T-helper 1 cell treated with Interleukin-12 subunit alpha and Interleukin-12 subunit beta and Interleukin-4 antibody, amounts not matched to agents 30 ng/mL and 1 ng/mL, for 36 hours (primary cell): ENCODE data around the gene MEFV. TPM values are rescaled to one million over a fixed set of nuclear protein-coding genes. Genes with fewer than 3 reads are reported as not detected.
"Not testable (repeated sequence)": the region's sequence is repeated elsewhere in the genome, so short reads cannot be mapped to it uniquely, and the experiment has no call there.

Source experiments
- intact Hi-C: fragments of 100-400 bp; cut with micrococcal nuclease; formaldehyde crosslinking; loops from one replicate; pipeline ENCODE4 v1.15.1; 2024
- total RNA-seq: library from RNA; stranded (reverse); gene quantifications from 2 replicates; pipeline ENCODE4 v1.2.3, GENCODE V29; 2022

The MEFV gene
- total RNA-seq, 1 donor from 2014 or later: not detected

- intact Hi-C loops: not testable (repeated sequence)
These were observed 14.8 kb upstream of the MEFV start for GRCh38 chr16:3271281-3271680.

DNA sequence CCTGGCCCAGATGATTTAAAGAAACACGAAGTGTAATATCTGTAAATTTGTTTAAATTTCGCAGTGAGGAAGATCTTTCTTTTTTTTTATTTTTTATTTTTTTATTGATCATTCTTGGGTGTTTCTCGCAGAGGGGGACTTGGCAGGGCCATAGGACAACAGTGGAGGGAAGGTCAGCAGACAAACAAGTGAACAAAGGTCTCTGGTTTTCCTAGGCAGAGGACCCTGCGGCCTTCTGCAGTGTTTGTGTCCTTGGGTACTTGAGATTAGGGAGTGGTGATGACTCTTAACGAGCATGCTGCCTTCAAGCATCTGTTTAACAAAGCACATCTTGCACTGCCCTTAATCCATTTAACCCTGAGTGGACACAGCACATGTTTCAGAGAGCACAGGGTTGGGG is 14.3 kb upstream of the MEFV start:
- intact Hi-C loops: not testable (repeated sequence)

- intact Hi-C loops: no loop called here
These were observed 11.9 kb upstream of the MEFV start for GRCh38 chr16:3268294-3268693.

- intact Hi-C loops: no loop called here
These were observed 10.6 kb upstream of the MEFV start for GRCh38 chr16:3266873-3267537.

DNA sequence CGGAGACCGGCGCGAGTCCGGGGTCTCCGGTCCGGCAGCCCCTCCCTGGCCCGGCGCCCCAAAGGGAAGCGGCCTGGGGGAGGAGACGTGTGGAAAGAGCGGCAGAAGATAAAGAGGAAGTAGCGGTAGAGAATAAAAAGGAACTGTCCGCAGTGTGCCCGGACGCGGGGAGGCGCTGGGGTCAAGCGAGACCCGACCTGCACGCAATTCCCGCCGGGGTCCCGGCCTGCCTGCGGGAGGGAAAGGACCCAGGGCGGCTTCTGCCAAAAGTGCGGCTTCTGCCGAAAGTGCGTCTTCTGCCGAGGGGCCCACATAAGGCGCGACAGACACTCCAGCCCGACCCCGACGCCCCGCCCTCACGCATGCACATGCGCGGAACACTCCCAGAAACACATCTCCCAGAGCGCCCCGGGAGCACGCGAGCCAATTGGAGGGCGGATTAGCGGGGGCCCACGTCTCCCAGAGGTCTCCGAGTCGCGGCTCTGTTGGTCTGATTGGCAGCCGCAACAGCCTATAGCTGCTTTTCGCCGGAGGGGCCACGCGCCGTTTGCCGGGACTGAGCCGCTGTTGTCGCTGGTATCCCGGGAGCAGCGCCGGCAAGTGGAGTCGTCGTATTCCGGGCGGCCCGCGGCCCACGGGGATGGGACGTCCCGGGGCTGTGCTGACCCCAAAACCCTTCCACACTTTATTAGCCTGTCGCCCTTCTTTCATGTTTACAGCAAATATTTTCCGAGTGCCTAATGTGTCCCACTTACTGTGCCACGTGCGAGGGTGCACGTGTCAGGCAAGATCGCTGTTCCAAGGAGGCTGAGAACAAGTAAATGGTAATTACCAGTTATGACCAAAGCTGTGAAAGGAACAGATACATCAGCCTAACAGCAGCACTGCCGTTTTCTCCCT is 8.0 kb upstream of the MEFV start:
- intact Hi-C loops: loop anchor here (1.0 to 5.0 kb wide), 9 partner anchors 18 to 242 kb away; partner anchors contain the start of genes HCFC1R1, NAA60, OR1F1 and THOC6

GRCh38 chr16:3262517-3262916 is 6.1 kb upstream of the MEFV start:
- intact Hi-C loops: loop anchor here (5.0 kb wide), 3 partner anchors 75 to 240 kb away; partner anchors contain the start of genes HCFC1R1, NAA60, OR1F1 and THOC6

DNA sequence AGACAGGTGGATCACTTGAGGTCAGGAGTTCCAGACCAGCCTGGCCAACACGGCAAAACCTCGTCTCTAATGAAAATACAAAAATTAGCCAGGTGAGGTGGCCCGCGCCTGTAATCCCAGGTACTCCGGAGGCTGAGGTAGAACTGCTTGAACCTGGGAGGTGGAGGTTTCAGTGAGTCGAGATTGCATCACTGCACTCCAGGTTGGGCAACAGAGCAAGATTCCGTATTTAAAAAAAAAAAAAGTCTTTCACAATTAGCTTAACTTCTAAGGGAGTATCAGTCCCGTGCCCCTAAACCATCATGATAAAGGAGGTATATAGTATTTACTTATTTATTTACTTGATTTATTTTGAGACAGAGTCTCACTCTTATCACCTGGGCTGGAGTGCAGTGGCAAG is 3.4 kb upstream of the MEFV start:
- intact Hi-C loops: loop anchor here (5.0 kb wide), 3 partner anchors 73 to 238 kb away; partner anchors contain the start of genes HCFC1R1, NAA60, OR1F1 and THOC6

GRCh38 chr16:3256866-3257465 is 533 bp upstream of the MEFV start:
- intact Hi-C loops: no loop called here

DNA sequence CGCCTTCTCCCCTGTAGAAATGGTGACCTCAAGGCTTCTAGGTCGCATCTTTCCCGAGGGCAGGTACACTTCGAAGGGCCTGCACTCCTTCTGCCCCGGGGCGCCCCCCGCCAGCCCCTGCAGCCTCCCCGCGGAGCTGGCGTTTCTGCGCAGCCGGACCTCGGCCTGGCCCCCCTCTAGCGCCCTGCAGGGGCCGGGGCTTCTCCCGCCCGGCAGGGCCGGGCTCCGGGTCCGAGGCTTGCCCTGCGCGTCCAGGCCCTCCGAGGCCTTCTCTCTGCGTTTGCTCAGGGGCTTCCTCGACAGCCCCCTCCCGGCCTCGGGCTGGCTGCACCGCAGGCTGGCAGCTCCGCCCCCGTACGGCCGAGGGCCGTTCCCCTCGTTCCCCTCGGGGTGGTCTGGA is 2.1 kb downstream of the MEFV start:
- intact Hi-C loops: no loop called here

- intact Hi-C loops: no loop called here
These were observed 3.5 kb downstream of the MEFV start for GRCh38 chr16:3252967-3253366.

GRCh38 chr16:3249451-3249850 is 7.0 kb downstream of the MEFV start:
- intact Hi-C loops: no loop called here

DNA sequence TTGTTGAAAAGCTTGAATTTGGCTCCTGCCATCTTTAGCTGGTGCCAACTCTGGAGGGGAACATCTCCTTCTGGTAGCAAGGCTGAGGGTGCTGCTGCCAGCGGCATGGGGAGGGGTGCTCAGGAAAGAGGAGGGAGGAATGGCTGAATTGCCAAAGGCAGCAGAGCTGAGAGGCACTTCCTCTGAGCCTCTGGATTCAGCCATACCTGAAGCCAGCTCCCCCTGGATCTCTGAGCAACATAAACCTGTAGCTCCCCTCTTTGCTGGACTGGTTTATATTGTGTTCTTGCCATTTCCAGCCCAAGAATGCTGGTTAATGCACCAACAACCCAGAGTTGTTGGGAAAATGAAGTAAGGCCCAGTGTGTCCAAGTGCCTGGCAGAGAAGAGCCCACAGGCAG is 7.4 kb downstream of the MEFV start:
- intact Hi-C loops: no loop called here

DNA sequence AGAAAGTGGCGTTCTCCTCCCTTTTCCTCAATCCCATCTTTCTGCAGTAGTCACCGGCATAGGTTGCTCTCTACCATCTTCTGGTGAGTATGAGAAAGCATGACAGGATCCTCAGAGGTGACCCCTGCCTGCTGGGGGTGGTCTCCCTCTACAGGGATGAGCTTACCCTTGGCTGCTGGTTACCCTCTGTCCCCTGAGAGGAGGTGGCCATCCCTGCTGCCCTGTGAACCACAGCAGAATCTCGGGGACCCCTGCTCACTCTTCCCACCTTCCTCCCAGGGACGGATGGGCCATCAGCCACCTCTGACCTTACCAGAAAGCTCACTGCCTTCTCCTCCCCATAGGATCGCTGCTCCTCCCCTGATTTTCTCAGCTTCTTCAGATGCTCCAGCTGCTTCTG is 7.8 kb downstream of the MEFV start:
- intact Hi-C loops: no loop called here

DNA sequence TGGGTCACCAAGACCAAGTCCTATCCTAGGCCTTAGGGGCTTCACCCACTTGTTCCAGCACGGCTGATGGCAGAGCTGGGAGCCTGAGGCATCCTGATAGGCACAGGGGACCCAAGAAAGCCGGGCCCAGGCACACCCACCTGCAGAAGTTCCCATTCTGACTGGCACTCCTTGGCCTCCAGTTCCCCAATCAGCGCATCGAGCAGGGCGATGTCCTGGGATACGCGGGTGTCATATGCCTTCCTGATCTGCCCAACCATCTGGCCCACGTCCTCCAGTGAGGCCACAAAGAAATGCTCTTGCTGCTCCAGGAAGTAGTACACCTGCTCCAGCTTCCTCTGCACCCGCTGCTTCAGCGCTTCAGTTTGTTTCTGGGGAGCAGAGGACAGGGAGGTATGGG is 9.6 kb downstream of the MEFV start:
- intact Hi-C loops: no loop called here

DNA sequence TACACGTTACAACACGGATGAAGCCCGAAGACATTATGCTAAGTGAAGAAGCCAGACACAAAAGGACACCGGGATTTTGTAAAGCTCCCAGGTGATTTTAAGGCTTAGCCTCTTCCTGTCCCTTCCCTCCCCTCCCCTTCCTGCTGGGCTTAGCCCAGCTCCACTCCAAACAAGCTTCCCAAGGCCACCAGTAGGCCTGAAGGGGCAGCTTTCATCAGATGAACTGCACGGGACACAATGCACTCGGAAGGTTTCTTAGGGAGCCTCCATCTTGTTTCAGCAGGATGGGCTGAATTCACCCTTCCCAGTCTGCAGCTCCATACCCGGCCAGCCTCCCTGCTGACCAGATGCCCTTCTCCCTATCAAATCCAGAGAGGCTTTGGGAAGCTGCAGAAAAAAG is 10.4 kb downstream of the MEFV start:
- intact Hi-C loops: no loop called here

DNA sequence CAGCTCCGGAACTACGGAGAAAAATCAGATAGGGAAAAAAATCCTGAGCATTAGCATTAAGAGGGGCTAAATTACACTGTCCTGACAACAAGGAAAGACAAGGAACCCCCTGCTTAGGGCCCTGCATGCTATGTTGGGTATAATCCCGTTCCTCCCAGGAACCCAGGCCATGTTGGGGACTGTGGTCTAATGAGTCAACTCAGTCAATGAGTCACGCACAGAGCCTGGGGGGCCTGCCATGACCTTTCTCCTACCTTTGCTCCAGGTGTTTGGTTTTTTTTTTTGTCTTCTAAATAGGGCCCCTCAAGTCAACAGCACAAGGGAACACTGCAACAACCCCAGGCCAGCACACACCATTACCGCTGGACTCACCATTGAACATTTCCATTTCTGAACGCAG is 12.6 kb downstream of the MEFV start:
- intact Hi-C loops: no loop called here

- intact Hi-C loops: no loop called here
These were observed 13.7 kb downstream of the MEFV start for GRCh38 chr16:3242709-3243108.

- intact Hi-C loops: no loop called here
These were observed 14.7 kb downstream of the MEFV start for GRCh38 chr16:3241761-3242160.

DNA sequence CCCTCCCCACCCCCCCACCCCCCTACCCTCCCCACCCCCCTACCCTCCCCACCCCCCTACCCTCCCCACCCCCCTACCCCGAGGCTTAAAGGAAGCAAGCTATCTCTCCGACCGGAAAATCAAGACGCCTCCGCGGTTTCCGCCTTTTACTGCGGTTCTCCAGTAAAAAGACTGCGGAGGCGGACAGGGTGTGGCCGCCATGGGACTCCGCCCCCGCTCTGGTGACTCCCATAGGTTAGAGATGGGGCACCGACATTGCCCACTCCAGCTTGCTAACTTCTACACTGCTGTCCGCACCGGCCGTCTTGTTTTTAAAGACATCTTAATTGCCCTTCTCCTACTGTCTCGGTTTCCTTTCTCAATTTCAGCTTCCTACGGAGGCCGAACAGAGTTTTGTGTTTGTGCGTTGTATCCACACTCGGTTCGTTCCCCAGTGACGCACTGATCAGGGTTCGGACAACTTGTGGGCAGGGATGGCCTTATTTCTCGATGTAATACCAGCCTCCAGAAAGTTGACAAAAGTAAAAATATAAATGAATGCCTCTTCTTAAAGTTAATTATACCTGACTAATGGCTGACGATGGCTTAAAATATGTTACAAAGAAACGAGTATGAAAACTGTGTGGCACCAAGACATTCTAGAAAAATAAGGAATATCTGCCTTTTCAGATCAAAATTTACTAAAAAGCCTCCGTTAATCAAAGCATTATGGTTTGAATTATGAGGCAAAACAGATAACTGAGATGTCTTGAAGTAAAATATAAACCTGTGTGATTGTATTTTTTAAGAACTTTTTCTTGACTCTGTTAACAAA is 20.4 kb downstream of the MEFV start:
- intact Hi-C loops: loop anchor here (1.0 to 5.0 kb wide), 8 partner anchors 21 to 264 kb away; partner anchors contain the start of genes OR1F1, TIGD7, ZNF174 and ZNF263

GRCh38 chr16:3234857-3235561 is 21.4 kb downstream of the MEFV start, which contains the start of gene ZNF200:
ZNF200 (minus strand) TSS chr16:3235158; CDS start chr16:3233755, 1,403 bp downstream.
- intact Hi-C loops: loop anchor here (1.0 to 5.0 kb wide), 8 partner anchors 20 to 265 kb away; partner anchors contain the start of genes OR1F1, TIGD7, ZNF174 and ZNF263
